ENCODE data around the gene SPG11. TPM values are rescaled to one million over a fixed set of nuclear protein-coding genes. Genes with fewer than 3 reads are reported as not detected.

The SPG11 gene
- total and polyA plus RNA-seq, 2 of the 13 experiments (the other 11 are each of a cell fraction or from before 2014, with no cell fraction given), result 31.5 to 40.7 TPM

DNA sequence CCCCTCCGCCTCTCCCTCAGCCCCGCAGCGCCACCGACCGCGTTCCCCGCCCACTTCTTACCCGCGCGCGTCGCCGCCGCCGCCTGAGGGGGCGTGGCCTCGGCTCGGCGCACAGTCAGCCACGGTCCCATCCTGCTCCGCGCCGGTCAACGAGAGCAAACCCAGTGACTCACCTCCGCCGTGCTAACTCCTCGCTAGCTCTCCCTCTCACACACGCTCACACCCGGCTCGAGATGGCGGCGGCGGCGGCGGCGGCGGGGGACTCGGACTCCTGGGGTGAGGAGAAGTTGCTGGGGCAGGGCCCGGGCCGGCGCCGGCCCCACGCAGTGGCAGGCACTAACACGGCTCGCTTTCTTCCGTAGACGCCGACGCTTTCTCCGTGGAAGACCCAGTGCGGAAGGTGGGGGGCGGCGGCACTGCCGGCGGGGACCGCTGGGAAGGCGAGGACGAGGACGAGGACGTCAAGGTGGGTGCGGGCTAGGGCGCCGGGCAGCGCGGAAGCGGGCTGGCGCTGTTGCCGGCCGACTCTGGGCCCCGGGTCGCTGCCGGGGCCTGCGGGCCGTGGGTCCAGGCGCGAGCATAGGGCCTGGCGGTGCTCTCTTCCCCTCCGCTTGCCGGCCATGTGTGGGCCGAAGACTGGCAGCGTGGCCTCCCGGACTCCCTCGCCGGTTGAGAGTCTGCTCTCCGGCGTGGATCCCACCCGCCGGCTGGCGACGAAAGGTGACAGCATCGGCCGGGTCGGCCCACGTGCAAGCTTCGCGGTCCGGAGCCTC, 126.3 kb downstream of the SPG11 start, which contains the start of gene EIF3J (continued):
- no peak for TF ChIP-seq ATF7 (IDR thresholded peaks at IDR 0.05)
- TF ChIP-seq ATF7 (CRISPR knock-in tag; IDR thresholded peaks at IDR 0.05), result no peak
- TF ChIP-seq JARID2 (CRISPR knock-in tag; IDR thresholded peaks at IDR 0.05; ENCODE audit: insufficient replicate concordance), result no peak
- TF ChIP-seq, protein P1, sequence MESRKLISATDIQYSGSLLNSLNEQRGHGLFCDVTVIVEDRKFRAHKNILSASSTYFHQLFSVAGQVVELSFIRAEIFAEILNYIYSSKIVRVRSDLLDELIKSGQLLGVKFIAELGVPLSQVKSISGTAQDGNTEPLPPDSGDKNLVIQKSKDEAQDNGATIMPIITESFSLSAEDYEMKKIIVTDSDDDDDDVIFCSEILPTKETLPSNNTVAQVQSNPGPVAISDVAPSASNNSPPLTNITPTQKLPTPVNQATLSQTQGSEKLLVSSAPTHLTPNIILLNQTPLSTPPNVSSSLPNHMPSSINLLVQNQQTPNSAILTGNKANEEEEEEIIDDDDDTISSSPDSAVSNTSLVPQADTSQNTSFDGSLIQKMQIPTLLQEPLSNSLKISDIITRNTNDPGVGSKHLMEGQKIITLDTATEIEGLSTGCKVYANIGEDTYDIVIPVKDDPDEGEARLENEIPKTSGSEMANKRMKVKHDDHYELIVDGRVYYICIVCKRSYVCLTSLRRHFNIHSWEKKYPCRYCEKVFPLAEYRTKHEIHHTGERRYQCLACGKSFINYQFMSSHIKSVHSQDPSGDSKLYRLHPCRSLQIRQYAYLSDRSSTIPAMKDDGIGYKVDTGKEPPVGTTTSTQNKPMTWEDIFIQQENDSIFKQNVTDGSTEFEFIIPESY (CRISPR knock-in tag; IDR thresholded peaks at IDR 0.05), result no peak
- TF ChIP-seq, protein P2, sequence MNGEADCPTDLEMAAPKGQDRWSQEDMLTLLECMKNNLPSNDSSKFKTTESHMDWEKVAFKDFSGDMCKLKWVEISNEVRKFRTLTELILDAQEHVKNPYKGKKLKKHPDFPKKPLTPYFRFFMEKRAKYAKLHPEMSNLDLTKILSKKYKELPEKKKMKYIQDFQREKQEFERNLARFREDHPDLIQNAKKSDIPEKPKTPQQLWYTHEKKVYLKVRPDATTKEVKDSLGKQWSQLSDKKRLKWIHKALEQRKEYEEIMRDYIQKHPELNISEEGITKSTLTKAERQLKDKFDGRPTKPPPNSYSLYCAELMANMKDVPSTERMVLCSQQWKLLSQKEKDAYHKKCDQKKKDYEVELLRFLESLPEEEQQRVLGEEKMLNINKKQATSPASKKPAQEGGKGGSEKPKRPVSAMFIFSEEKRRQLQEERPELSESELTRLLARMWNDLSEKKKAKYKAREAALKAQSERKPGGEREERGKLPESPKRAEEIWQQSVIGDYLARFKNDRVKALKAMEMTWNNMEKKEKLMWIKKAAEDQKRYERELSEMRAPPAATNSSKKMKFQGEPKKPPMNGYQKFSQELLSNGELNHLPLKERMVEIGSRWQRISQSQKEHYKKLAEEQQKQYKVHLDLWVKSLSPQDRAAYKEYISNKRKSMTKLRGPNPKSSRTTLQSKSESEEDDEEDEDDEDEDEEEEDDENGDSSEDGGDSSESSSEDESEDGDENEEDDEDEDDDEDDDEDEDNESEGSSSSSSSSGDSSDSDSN (CRISPR knock-in tag; IDR thresholded peaks at IDR 0.05), result peak; percentile 91
- peak; percentile 61; the same call in 1 of the 2 replicates for TF ChIP-seq CREB1 (IDR thresholded peaks at IDR 0.05)
- TF ChIP-seq CREB1 (CRISPR knock-in tag; IDR thresholded peaks at IDR 0.05), result no peak
- no peak for TF ChIP-seq TOPORS (CRISPR knock-in tag; IDR thresholded peaks at IDR 0.05)
- TF ChIP-seq, protein P3, sequence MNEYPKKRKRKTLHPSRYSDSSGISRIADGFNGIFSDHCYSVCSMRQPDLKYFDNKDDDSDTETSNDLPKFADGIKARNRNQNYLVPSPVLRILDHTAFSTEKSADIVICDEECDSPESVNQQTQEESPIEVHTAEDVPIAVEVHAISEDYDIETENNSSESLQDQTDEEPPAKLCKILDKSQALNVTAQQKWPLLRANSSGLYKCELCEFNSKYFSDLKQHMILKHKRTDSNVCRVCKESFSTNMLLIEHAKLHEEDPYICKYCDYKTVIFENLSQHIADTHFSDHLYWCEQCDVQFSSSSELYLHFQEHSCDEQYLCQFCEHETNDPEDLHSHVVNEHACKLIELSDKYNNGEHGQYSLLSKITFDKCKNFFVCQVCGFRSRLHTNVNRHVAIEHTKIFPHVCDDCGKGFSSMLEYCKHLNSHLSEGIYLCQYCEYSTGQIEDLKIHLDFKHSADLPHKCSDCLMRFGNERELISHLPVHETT (CRISPR knock-in tag; conservative IDR thresholded peaks at IDR 0.05), result peak; percentile 85; the same call in 1 of the 2 replicates
- no peak for TF ChIP-seq NR2F1 (CRISPR knock-in tag; IDR thresholded peaks at IDR 0.05)
- TF ChIP-seq ISX (CRISPR knock-in tag; conservative IDR thresholded peaks at IDR 0.05), result peak; percentile 23; the same call in 1 of the 2 replicates
- no peak for TF ChIP-seq SUZ12 (IDR thresholded peaks at IDR 0.05; ENCODE audit: low read depth, low read length)
- TF ChIP-seq, protein P4, sequence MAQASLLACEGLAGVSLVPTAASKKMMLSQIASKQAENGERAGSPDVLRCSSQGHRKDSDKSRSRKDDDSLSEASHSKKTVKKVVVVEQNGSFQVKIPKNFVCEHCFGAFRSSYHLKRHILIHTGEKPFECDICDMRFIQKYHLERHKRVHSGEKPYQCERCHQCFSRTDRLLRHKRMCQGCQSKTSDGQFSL (CRISPR knock-in tag; IDR thresholded peaks at IDR 0.05), result no peak
- TF ChIP-seq ASH2L (IDR thresholded peaks at IDR 0.05; ENCODE audit: insufficient read length, low read depth, low read length), result peak; percentile 75
- TF ChIP-seq PPARG (CRISPR knock-in tag; conservative IDR thresholded peaks at IDR 0.05), result no peak
- no peak for TF ChIP-seq MED1 (CRISPR knock-in tag; IDR thresholded peaks at IDR 0.05)
- TF ChIP-seq POLR2G (IDR thresholded peaks at IDR 0.05; ENCODE audit: low read depth, low read length), result peak; percentile 84
- no peak for TF ChIP-seq TSC22D2 (CRISPR knock-in tag; IDR thresholded peaks at IDR 0.05; ENCODE audit: borderline replicate concordance)
- TF ChIP-seq JUN (CRISPR knock-in tag; IDR thresholded peaks at IDR 0.05), result peak; percentile 55
